ENCODE data around the gene P2RX2. TPM values are rescaled to one million over a fixed set of nuclear protein-coding genes. Genes with fewer than 3 reads are reported as not detected.

Gene P2RX2
- total and polyA plus RNA-seq, 2 experiments from 2014 or later, result 1.1 to 1.7 TPM

DNA sequence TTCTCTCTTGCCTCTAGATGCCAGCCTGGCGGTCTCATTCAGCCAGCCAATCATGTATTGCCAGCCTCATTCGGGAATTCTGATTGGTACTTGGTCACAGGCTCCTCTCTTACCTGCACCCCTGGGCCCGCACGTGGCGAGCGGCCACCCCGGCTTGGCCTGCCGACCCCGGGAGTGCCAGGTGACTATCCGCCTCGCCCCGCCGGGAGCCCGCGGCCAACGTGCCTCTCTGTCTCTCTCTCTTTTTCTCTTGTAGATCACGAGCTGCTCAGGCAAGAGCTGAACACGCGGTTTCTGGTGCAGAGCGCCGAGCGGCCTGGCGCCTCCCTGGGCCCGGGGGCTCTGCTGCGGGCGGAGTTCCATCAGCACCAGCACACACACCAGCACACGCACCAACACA lies 47.5 kb upstream of the P2RX2 start (continued):
- TF ChIP-seq, protein P1, sequence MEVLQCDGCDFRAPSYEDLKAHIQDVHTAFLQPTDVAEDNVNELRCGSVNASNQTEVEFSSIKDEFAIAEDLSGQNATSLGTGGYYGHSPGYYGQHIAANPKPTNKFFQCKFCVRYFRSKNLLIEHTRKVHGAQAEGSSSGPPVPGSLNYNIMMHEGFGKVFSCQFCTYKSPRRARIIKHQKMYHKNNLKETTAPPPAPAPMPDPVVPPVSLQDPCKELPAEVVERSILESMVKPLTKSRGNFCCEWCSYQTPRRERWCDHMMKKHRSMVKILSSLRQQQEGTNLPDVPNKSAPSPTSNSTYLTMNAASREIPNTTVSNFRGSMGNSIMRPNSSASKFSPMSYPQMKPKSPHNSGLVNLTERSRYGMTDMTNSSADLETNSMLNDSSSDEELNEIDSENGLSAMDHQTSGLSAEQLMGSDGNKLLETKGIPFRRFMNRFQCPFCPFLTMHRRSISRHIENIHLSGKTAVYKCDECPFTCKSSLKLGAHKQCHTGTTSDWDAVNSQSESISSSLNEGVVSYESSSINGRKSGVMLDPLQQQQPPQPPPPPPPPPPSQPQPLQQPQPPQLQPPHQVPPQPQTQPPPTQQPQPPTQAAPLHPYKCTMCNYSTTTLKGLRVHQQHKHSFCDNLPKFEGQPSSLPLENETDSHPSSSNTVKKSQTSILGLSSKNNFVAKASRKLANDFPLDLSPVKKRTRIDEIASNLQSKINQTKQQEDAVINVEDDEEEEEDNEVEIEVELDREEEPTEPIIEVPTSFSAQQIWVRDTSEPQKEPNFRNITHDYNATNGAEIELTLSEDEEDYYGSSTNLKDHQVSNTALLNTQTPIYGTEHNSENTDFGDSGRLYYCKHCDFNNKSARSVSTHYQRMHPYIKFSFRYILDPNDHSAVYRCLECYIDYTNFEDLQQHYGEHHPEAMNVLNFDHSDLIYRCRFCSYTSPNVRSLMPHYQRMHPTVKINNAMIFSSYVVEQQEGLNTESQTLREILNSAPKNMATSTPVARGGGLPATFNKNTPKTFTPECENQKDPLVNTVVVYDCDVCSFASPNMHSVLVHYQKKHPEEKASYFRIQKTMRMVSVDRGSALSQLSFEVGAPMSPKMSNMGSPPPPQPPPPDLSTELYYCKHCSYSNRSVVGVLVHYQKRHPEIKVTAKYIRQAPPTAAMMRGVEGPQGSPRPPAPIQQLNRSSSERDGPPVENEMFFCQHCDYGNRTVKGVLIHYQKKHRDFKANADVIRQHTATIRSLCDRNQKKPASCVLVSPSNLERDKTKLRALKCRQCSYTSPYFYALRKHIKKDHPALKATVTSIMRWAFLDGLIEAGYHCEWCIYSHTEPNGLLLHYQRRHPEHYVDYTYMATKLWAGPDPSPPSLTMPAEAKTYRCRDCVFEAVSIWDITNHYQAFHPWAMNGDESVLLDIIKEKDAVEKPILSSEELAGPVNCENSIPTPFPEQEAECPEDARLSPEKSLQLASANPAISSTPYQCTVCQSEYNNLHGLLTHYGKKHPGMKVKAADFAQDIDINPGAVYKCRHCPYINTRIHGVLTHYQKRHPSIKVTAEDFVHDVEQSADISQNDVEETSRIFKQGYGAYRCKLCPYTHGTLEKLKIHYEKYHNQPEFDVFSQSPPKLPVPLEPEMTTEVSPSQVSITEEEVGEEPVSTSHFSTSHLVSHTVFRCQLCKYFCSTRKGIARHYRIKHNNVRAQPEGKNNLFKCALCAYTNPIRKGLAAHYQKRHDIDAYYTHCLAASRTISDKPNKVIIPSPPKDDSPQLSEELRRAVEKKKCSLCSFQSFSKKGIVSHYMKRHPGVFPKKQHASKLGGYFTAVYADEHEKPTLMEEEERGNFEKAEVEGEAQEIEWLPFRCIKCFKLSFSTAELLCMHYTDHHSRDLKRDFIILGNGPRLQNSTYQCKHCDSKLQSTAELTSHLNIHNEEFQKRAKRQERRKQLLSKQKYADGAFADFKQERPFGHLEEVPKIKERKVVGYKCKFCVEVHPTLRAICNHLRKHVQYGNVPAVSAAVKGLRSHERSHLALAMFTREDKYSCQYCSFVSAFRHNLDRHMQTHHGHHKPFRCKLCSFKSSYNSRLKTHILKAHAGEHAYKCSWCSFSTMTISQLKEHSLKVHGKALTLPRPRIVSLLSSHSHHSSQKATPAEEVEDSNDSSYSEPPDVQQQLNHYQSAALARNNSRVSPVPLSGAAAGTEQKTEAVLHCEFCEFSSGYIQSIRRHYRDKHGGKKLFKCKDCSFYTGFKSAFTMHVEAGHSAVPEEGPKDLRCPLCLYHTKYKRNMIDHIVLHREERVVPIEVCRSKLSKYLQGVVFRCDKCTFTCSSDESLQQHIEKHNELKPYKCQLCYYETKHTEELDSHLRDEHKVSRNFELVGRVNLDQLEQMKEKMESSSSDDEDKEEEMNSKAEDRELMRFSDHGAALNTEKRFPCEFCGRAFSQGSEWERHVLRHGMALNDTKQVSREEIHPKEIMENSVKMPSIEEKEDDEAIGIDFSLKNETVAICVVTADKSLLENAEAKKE (CRISPR knock-in tag; IDR thresholded peaks at IDR 0.05), result no peak
- TF ChIP-seq, protein P2, sequence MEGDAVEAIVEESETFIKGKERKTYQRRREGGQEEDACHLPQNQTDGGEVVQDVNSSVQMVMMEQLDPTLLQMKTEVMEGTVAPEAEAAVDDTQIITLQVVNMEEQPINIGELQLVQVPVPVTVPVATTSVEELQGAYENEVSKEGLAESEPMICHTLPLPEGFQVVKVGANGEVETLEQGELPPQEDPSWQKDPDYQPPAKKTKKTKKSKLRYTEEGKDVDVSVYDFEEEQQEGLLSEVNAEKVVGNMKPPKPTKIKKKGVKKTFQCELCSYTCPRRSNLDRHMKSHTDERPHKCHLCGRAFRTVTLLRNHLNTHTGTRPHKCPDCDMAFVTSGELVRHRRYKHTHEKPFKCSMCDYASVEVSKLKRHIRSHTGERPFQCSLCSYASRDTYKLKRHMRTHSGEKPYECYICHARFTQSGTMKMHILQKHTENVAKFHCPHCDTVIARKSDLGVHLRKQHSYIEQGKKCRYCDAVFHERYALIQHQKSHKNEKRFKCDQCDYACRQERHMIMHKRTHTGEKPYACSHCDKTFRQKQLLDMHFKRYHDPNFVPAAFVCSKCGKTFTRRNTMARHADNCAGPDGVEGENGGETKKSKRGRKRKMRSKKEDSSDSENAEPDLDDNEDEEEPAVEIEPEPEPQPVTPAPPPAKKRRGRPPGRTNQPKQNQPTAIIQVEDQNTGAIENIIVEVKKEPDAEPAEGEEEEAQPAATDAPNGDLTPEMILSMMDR (conservative IDR thresholded peaks at IDR 0.05; ENCODE audit: low read depth in 2 of 2), result no peak
- no peak for TF ChIP-seq POLR2AphosphoS5 (IDR thresholded peaks at IDR 0.05; ENCODE audit: low read depth)
- no peak for TF ChIP-seq ZNF114 (CRISPR knock-in tag; IDR thresholded peaks at IDR 0.05)
- no peak for TF ChIP-seq NANOG (IDR thresholded peaks at IDR 0.05; ENCODE audit: borderline replicate concordance)
- no peak for TF ChIP-seq STAT1 (IDR thresholded peaks at IDR 0.05; ENCODE audit: unreplicated experiment)
- TF ChIP-seq EZH2phosphoT487 (IDR thresholded peaks at IDR 0.05; ENCODE audit: unreplicated experiment), result no peak

DNA sequence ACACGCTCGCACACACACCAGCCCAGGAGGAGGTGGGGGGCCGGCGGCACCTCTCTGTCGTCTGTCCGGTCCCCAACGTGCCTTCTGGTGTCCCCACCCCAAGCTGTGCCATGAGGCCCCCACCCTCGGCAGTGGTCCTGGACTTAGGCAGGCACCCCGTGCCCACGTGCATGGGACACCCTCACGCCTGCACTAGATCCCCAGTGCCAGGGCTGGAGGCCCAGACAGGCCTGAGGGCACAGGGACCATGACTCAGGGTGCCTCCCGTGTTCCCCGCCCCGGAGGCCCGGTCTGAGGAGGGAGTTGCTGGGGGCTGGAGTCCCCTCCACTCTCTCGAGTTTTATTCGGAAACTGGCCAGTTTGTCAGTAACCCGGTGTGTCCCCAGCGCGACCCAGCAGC lies 47.0 kb upstream of the P2RX2 start:
- H3K9me2 ChIP-seq (ENCODE audit: insufficient read depth), result no peaks in the 10 kb centered on the region
- no peaks in the 10 kb centered on the region for H3K4me1 Mint-ChIP-seq
- H3K27me3 ChIP-seq (ENCODE audit: insufficient read depth), result no peaks in the 10 kb centered on the region
- no peak overlapping the region for H3K27ac Mint-ChIP-seq
- H3K4me2 ChIP-seq, result no peak overlapping the region
- no peak overlapping the region for H3K4me3 ChIP-seq
- H4K20me1 ChIP-seq (replicated peaks; ENCODE audit: insufficient read depth), result peaks cover 25% of the 10 kb centered on the region; the same call in 1 of the 2 replicates
- peaks cover 22% of the 10 kb centered on the region for H3K36me3 Mint-ChIP-seq (ENCODE audit: low read depth)
- no peaks in the 10 kb centered on the region; the same call in 1 of the 2 replicates for H3K36me3 ChIP-seq (ENCODE audit: insufficient read depth)
- H3K79me2 ChIP-seq (replicated peaks; ENCODE audit: insufficient read depth), result 0 out of 2 replicates have a peak, but pooled peaks cover 3% of the 10 kb centered on the region
- H2AFZ ChIP-seq, result no peak overlapping the region
- no peaks in the 10 kb centered on the region for H3K4me1 ChIP-seq (ENCODE audit: insufficient read depth)
- no peak for DNase-seq (ENCODE audit: low spot score)
- TF ChIP-seq, protein P1 (CRISPR knock-in tag; IDR thresholded peaks at IDR 0.05), result no peak
- TF ChIP-seq CREB1 (CRISPR knock-in tag; IDR thresholded peaks at IDR 0.05; ENCODE audit: low read depth), result no peak
- no peak overlapping the region for H3K4me3 Mint-ChIP-seq
- no peak overlapping the region for H3K27ac ChIP-seq (ENCODE audit: low read depth)
- peaks cover 16% of the 10 kb centered on the region for H3K27me3 Mint-ChIP-seq (ENCODE audit: insufficient read depth, low read depth, poor library complexity)
- H3F3A ChIP-seq (replicated peaks; ENCODE audit: low read depth), result 0 out of 2 replicates have a peak, but pooled peaks cover 2% of the 10 kb centered on the region
- H3K9me3 Mint-ChIP-seq, result no peaks in the 10 kb centered on the region
- no peak for ATAC-seq
